MM.1S (cell line): ENCODE results near the gene METTL1.

ENCODE experiments used
- DNase-seq: peaks from one replicate; pipeline ENCODE4 v3.0.0-alpha.2; 2015
- H2AFZ ChIP-seq: fragments of 300-600 bp; sonication (generic); 2 replicates; pipeline ENCODE4 v1.6.0; 2016; ENCODE audit warnings: antibody characterized with exemption, low read length
- H3F3A ChIP-seq: fragments of 300-600 bp; sonication (generic); 2 replicates; pipeline ENCODE4 v1.6.1; 2016; ENCODE audit warnings: mild to moderate bottlenecking, antibody characterized with exemption, low read length, moderate library complexity, mixed read lengths; ENCODE audit not compliant: insufficient read depth
- H3K27ac ChIP-seq: fragments of 300-600 bp; sonication (generic); 2 replicates; pipeline ENCODE4 v1.5.1; 2016; ENCODE audit warnings: mild to moderate bottlenecking, low read length
- H3K27me3 ChIP-seq: fragments of 300-600 bp; sonication (generic); replicated peaks from 2 replicates; pipeline ENCODE4 v1.6.0; 2016; ENCODE audit warnings: low read length; ENCODE audit not compliant: insufficient read depth
- H3K36me3 ChIP-seq: fragments of 300-600 bp; sonication (generic); replicated peaks from 2 replicates; pipeline ENCODE4 v1.6.1; 2016; ENCODE audit warnings: mild to moderate bottlenecking, low read length, mixed read lengths; ENCODE audit not compliant: insufficient read depth
- H3K4me1 ChIP-seq: fragments of 300-600 bp; sonication (generic); 2 replicates; pipeline ENCODE4 v1.6.1; 2016; ENCODE audit warnings: low read length, mixed read lengths
- H3K4me2 ChIP-seq: fragments of 300-600 bp; sonication (generic); 2 replicates; pipeline ENCODE4 v1.6.0; 2016; ENCODE audit warnings: low read depth, low read length
- H3K4me3 ChIP-seq: fragments of 300-600 bp; sonication (generic); 2 replicates; pipeline ENCODE4 v1.5.1; 2016; ENCODE audit warnings: low read length, mixed read lengths
- H3K79me2 ChIP-seq: fragments of 300-600 bp; sonication (generic); 2 replicates; pipeline ENCODE4 v1.6.1; 2016; ENCODE audit warnings: mixed run types, low read length, mixed read lengths
- H3K9ac ChIP-seq: fragments of 300-600 bp; sonication (generic); 2 replicates; pipeline ENCODE4 v1.6.1; 2016; ENCODE audit warnings: low read length, mixed read lengths
- H3K9me2 ChIP-seq: fragments of 300-600 bp; sonication (generic); replicated peaks from 2 replicates; pipeline ENCODE4 v1.6.1; 2016; ENCODE audit warnings: mild to moderate bottlenecking, low read length, mixed read lengths; ENCODE audit not compliant: insufficient read depth
- H3K9me3 ChIP-seq: fragments of 300-600 bp; sonication (generic); replicated peaks from 2 replicates; pipeline ENCODE4 v1.6.1; 2016; ENCODE audit warnings: mild to moderate bottlenecking, low read length, mixed read lengths; ENCODE audit not compliant: insufficient read depth
- H4K20me1 ChIP-seq: fragments of 300-600 bp; sonication (generic); 2 replicates; pipeline ENCODE4 v1.6.1; 2016; ENCODE audit warnings: mild to moderate bottlenecking, low read length, moderate library complexity, mixed read lengths; ENCODE audit not compliant: insufficient read depth
- CTCF ChIP-seq: fragments of 300-600 bp; sonication (generic); IDR thresholded peaks from 2 replicates; pipeline ENCODE4 v1.5.1; 2016; ENCODE audit warnings: antibody characterized with exemption, low read length, mixed read lengths
- EZH2 ChIP-seq: fragments of 300-600 bp; sonication (generic); optimal IDR thresholded peaks from 2 replicates; pipeline ENCODE3; 2017; ENCODE audit warnings: low read depth, mild to moderate bottlenecking, antibody characterized with exemption, low read length, mixed read lengths
- EZH2phosphoT487 ChIP-seq: fragments of 300-600 bp; sonication (generic); IDR thresholded peaks from 2 replicates; pipeline ENCODE4 v1.6.1; 2018; ENCODE audit warnings: antibody characterized with exemption, low read length

METTL1 gene

GRCh38 chr12:57817261-57817989 is 45.5 kb upstream of the METTL1 start:
- Histone ChIP-seq H3K27me3 (no peaks in the 10 kb centered on the region), H3K4me3 (no peak overlapping the region), H3K79me2 (no peaks in the 10 kb centered on the region), H3K4me2 (no peak overlapping the region), H3K36me3 (no peaks in the 10 kb centered on the region), H3K9me2 (no peaks in the 10 kb centered on the region), H2AFZ (no peak overlapping the region), H3F3A (peaks cover 4% of the 10 kb centered on the region; the same call in 1 of the 2 replicates), H4K20me1 (no peaks in the 10 kb centered on the region), H3K27ac (no peak overlapping the region), H3K9me3 (no peaks in the 10 kb centered on the region), H3K4me1 (no peaks in the 10 kb centered on the region), H3K9ac (no peak overlapping the region)
- DNase-seq = no peak
- TF ChIP-seq CTCF = no peak
- no peak for TF ChIP-seq EZH2phosphoT487
- no peak for TF ChIP-seq EZH2

GRCh38 chr12:57816855-57817151 is 44.9 kb upstream of the METTL1 start:
- no peak for DNase-seq
- TF ChIP-seq EZH2 (no peak), CTCF (no peak), EZH2phosphoT487 (no peak)
- H3K27ac ChIP-seq = no peak overlapping the region
- no peak overlapping the region for H2AFZ ChIP-seq
- H3K9me2 ChIP-seq = no peaks in the 10 kb centered on the region
- no peak overlapping the region for H3K4me3 ChIP-seq
- no peaks in the 10 kb centered on the region for H4K20me1 ChIP-seq
- H3F3A ChIP-seq = peaks cover 4% of the 10 kb centered on the region; the same call in 1 of the 2 replicates
- H3K9me3 ChIP-seq = no peaks in the 10 kb centered on the region
- no peaks in the 10 kb centered on the region for H3K79me2 ChIP-seq
- no peaks in the 10 kb centered on the region for H3K36me3 ChIP-seq
- H3K4me1 ChIP-seq = no peaks in the 10 kb centered on the region
- no peak overlapping the region for H3K4me2 ChIP-seq
- H3K9ac ChIP-seq = no peak overlapping the region
- no peaks in the 10 kb centered on the region for H3K27me3 ChIP-seq

GRCh38 chr12:57816001-57816854 is 44.3 kb upstream of the METTL1 start:
- Histone ChIP-seq H3K27ac (no peak overlapping the region), H3K4me2 (no peak overlapping the region), H3K27me3 (no peaks in the 10 kb centered on the region), H3K9me2 (no peaks in the 10 kb centered on the region), H2AFZ (no peak overlapping the region), H3K79me2 (no peaks in the 10 kb centered on the region), H3K36me3 (no peaks in the 10 kb centered on the region), H3K4me3 (no peak overlapping the region), H3F3A (peaks cover 4% of the 10 kb centered on the region; the same call in 1 of the 2 replicates), H3K9me3 (no peaks in the 10 kb centered on the region), H3K9ac (no peak overlapping the region), H4K20me1 (no peaks in the 10 kb centered on the region), H3K4me1 (no peaks in the 10 kb centered on the region)
- DNase-seq = no peak
- TF ChIP-seq EZH2phosphoT487 (no peak), EZH2 (no peak), CTCF (no peak)
